OCI-LY3 (cell line): Measurements from ENCODE around the gene OCIAD1.
"Not testable (repeated sequence)": the region's sequence is repeated elsewhere in the genome, so short reads cannot be mapped to it uniquely, and the experiment has no call there.

Experiments used
- CTCF ChIP-seq: fragments of 200-600, 300-600 bp; sonication (generic); IDR thresholded peaks from 2 replicates; pipeline ENCODE4 v1.5.1; 2014; ENCODE audit warnings: antibody characterized with exemption, low read length, low read depth
- EZH2phosphoT487 ChIP-seq: fragments of 200-600 bp; shearing (Covaris generic); IDR thresholded peaks from 2 replicates; pipeline ENCODE4 v1.6.1; 2018; ENCODE audit warnings: antibody characterized with exemption, mixed run types, low read depth

GRCh38 chr4:48889750-48890149, 58.9 kb downstream of the OCIAD1 start:
- TF ChIP-seq CTCF, EZH2phosphoT487: not testable (repeated sequence)
